OCI-LY7 (cell line): Measurements from ENCODE around the gene IGFLR1. TPM values are rescaled to one million over a fixed set of nuclear protein-coding genes. Genes with fewer than 3 reads are reported as not detected.
A peak's percentile ranks its signal among the peaks of the same experiment; 100 is the strongest.

Experiments used
- BruUV-seq: library from RNA; stranded (reverse); fragments of 400-500 nt; replicated peaks from 2 replicates; lab custom pipeline; 2021; lab: Mats Ljungman, UMichigan
- CTCF ChIA-PET: fragments of 300-600 bp; sonication (Branson Sonifier 250); formaldehyde crosslinking; loops from one replicate; lab custom pipeline; 2022; ENCODE audit warnings: antibody characterized with exemption; ENCODE audit not compliant: unreplicated experiment; lab: Charles Lee
- POLR2A ChIA-PET: fragments of 300-600 bp; sonication (Branson Sonifier 250); formaldehyde crosslinking; loops from one replicate; lab custom pipeline; 2022; ENCODE audit warnings: antibody characterized with exemption; lab: Charles Lee
- DNase-seq: peaks from one replicate; pipeline ENCODE4 v3.0.0-alpha.2; 2015; ENCODE audit warnings: low spot score
- H2AFZ ChIP-seq: fragments of 200-600 bp; sonication (generic), shearing (Covaris generic); 2 replicates; pipeline ENCODE4 v1.6.1; 2014; ENCODE audit warnings: mild to moderate bottlenecking, antibody characterized with exemption, low read length, moderate library complexity
- H3K27ac ChIP-seq: fragments of 200-600 bp; sonication (generic); 2 replicates; pipeline ENCODE4 v1.5.1; 2014; ENCODE audit warnings: mixed run types, low read depth, mild to moderate bottlenecking, moderate library complexity, low read length, inconsistent platforms; ENCODE audit not compliant: poor library complexity, severe bottlenecking
- H3K36me3 ChIP-seq: fragments of 200-600 bp; sonication (generic); 2 replicates; pipeline ENCODE4 v1.6.1; 2014; ENCODE audit warnings: mild to moderate bottlenecking, antibody characterized with exemption, low read length, moderate library complexity, mixed read lengths; ENCODE audit not compliant: insufficient read depth
- H3K4me1 ChIP-seq: fragments of 200-600 bp; sonication (generic); 2 replicates; pipeline ENCODE4 v1.5.1; 2014; ENCODE audit warnings: mild to moderate bottlenecking, low read length; ENCODE audit not compliant: insufficient read depth, poor library complexity, severe bottlenecking
- H3K4me2 ChIP-seq: fragments of 200-600 bp; sonication (generic); 2 replicates; pipeline ENCODE4 v1.6.1; 2014; ENCODE audit warnings: mild to moderate bottlenecking, low read length
- H3K4me3 ChIP-seq: fragments of 200-600 bp; sonication (generic); 2 replicates; pipeline ENCODE4 v1.5.1; 2014; ENCODE audit warnings: mild to moderate bottlenecking, low read depth, low read length; ENCODE audit not compliant: poor library complexity, severe bottlenecking
- H3K79me2 ChIP-seq: fragments of 200-600 bp; sonication (generic); 2 replicates; pipeline ENCODE4 v1.6.1; 2016; ENCODE audit warnings: low read depth, mild to moderate bottlenecking, low read length, moderate library complexity, mixed read lengths; ENCODE audit not compliant: insufficient read depth
- H3K9me2 ChIP-seq: fragments of 200-600 bp; sonication (generic); 2 replicates; pipeline ENCODE4 v1.6.1; 2016; ENCODE audit warnings: mild to moderate bottlenecking, low read length, mixed read lengths; ENCODE audit not compliant: insufficient read depth
- H3K9me3 ChIP-seq: fragments of 200-600 bp; sonication (generic); 2 replicates; pipeline ENCODE4 v1.6.1; 2014; ENCODE audit warnings: mild to moderate bottlenecking, mixed run types, low read length, mixed read lengths
- H4K20me1 ChIP-seq: fragments of 200-600 bp; sonication (generic); 2 replicates; pipeline ENCODE4 v1.6.1; 2014; ENCODE audit warnings: mild to moderate bottlenecking, antibody characterized with exemption, low read length, moderate library complexity, mixed read lengths; ENCODE audit not compliant: insufficient read depth
- CTCF ChIP-seq: fragments of 200-600 bp; sonication (generic); conservative IDR thresholded peaks from 2 replicates; pipeline ENCODE4 v1.5.1; 2014; ENCODE audit warnings: mild to moderate bottlenecking, antibody characterized with exemption, low read length, moderate library complexity, mixed read lengths
- EZH2phosphoT487 ChIP-seq: fragments of 200-600 bp; sonication (generic); IDR thresholded peaks from 2 replicates; pipeline ENCODE4 v1.6.1; 2018; ENCODE audit warnings: low read depth, borderline replicate concordance, mild to moderate bottlenecking, mixed run types, antibody characterized with exemption, low read length, moderate library complexity, mixed read lengths
- intact Hi-C: fragments of 100-400 bp; cut with micrococcal nuclease; formaldehyde crosslinking; loops from one replicate; pipeline ENCODE4 v1.10.0; 2022; ENCODE audit not compliant: unreplicated experiment
- total RNA-seq, 2 experiments: library from RNA; depleted of rRNA in 1 of 2; stranded (reverse); fragments of >200 nt in 1 of 2; shearing (Covaris generic) in 1 of 2; gene quantifications; 2 replicates each; pipeline ENCODE4 v1.2.3, GENCODE V29; 2014 to 2022

The IGFLR1 gene
- total RNA-seq, 2 experiments from 2014 or later = 8.5 to 18.3 TPM

DNA sequence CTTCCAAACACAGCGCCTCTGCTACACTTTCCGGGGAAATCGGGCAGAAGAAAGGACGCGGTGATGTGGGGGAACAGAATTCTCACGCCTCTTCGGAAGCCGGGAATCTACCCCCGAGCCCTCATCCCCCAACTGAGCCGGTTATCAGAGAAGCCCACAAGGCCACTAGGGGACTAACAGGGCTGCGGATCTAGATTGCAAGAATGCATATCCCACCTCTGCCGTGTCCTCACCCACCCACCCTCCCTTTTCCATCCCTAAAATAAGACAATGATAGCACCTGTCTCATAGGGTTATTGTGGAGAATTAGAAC lies 1.1 kb downstream of the IGFLR1 start:
- peaks cover 54% of the 10 kb centered on the region for H3K4me1 ChIP-seq
- H3K9me2 ChIP-seq = no peaks in the 10 kb centered on the region
- H3K36me3 ChIP-seq = peaks cover 36% of the 10 kb centered on the region
- TF ChIP-seq CTCF = no peak
- no peak for TF ChIP-seq EZH2phosphoT487
- no peaks in the 10 kb centered on the region for H4K20me1 ChIP-seq
- H3K4me3 ChIP-seq = peak overlapping the region; percentile 69
- H3K27ac ChIP-seq = peak overlapping the region; percentile 86
- DNase-seq = no peak
- peak overlapping the region; percentile 50; the same call in 1 of the 2 replicates for H2AFZ ChIP-seq
- ChIA-PET POLR2A (interaction anchor here (0.6 to 1.1 kb wide), 4 partner anchors 39 to 190 kb away, joined by 3 to 7 read pairs (median 4); partner anchors contain the start of gene COX6B1), CTCF (interaction anchor here (0.6 kb wide), 1 partner anchor 96 kb away, joined by 3 read pairs; no protein-coding TSS in a partner anchor)
- intact Hi-C loops = loop anchor here (1.0 to 10.0 kb wide), 3 partner anchors 47 to 1306 kb away; partner anchors contain the start of genes HCST and NFKBID
- BruUV-seq = no TSS peak
- no peaks in the 10 kb centered on the region for H3K9me3 ChIP-seq
- H3K4me2 ChIP-seq = peak overlapping the region; percentile 84
- peaks cover 5% of the 10 kb centered on the region; the same call in 1 of the 2 replicates for H3K79me2 ChIP-seq

DNA sequence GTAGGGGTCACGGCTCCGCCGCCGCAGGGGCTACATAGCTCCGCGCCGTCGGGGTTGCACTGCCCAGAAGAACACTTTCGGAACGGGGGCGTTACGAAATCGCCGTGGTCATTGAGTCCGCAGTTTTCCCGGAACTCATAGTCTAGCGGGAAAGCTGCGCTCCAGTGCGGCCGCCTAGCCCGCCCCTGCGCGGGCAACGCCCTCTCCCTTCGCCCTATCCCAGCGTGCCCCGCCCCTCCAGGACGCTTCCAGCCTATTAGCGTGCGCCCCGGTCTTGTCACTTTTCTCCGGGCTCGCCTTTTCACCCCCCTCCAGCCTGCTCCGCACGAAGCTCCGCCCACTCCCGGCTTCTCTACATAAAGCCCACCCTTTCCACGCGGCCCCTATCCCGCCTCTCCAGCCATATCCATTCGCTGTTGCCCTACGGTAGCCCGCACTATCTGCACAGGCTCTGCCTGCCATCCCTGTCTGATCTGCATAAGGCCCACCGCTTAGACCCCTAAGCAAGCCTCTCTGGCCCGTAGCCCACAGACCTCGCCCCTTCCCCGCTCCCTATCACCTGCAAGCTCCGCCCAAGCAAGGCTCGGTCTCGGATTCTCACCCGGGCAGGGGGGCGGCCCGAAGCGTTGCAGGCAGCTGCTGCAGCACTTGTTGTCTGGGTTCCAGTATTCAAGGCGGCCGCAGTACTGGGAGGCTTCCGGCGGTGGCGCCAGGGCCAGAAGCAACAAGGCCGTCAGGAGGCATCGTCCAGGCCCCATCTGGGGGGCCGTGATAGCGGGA lies 1.6 kb downstream of the IGFLR1 start:
- H3K4me1 ChIP-seq = peaks cover 52% of the 10 kb centered on the region
- no TSS peak for BruUV-seq
- POLR2A ChIA-PET = interaction anchor here (0.6 to 1.1 kb wide), 6 partner anchors 22 to 1109 kb away, joined by 3 to 7 read pairs (median 3); partner anchors contain the start of gene COX6B1

More for the DNA sequence above, 1.6 kb downstream of the IGFLR1 start:
- Histone ChIP-seq H3K79me2 (no peaks in the 10 kb centered on the region; the same call in 1 of the 2 replicates), H4K20me1 (no peaks in the 10 kb centered on the region), H3K9me2 (no peaks in the 10 kb centered on the region), H3K4me3 (peak overlapping the region; percentile 69), H2AFZ (peak overlapping the region; percentile 50; the same call in 1 of the 2 replicates), H3K9me3 (no peaks in the 10 kb centered on the region), H3K4me2 (peak overlapping the region; percentile 84), H3K36me3 (peaks cover 42% of the 10 kb centered on the region), H3K27ac (peak overlapping the region; percentile 86)
- intact Hi-C loops = loop anchor here (1.0 to 10.0 kb wide), 5 partner anchors 23 to 1306 kb away; partner anchors contain the start of genes ARHGAP33, HCST and NFKBID
- DNase-seq = peak; percentile 97
- TF ChIP-seq CTCF (peak; percentile 61), EZH2phosphoT487 (no peak)
- CTCF ChIA-PET = interaction anchor here (0.6 kb wide), 1 partner anchor 96 kb away, joined by 3 read pairs; no protein-coding TSS in a partner anchor
